ENCODE measurements around the gene LAMA1.

GRCh38 chr18:6963452-6964097, 154.0 kb downstream of the LAMA1 start:
- TF ChIP-seq CTCF (IDR thresholded peaks at IDR 0.05) (no peak), POLR2A (IDR thresholded peaks at IDR 0.05) (no peak)
